Measurements from ENCODE around the gene USP44. TPM values are rescaled to one million over a fixed set of nuclear protein-coding genes. Genes with fewer than 3 reads are reported as not detected.

USP44 gene
- total RNA-seq, 6 donors from 2014 or later: 4.2 to 25.6 (median 11.5) TPM

DNA sequence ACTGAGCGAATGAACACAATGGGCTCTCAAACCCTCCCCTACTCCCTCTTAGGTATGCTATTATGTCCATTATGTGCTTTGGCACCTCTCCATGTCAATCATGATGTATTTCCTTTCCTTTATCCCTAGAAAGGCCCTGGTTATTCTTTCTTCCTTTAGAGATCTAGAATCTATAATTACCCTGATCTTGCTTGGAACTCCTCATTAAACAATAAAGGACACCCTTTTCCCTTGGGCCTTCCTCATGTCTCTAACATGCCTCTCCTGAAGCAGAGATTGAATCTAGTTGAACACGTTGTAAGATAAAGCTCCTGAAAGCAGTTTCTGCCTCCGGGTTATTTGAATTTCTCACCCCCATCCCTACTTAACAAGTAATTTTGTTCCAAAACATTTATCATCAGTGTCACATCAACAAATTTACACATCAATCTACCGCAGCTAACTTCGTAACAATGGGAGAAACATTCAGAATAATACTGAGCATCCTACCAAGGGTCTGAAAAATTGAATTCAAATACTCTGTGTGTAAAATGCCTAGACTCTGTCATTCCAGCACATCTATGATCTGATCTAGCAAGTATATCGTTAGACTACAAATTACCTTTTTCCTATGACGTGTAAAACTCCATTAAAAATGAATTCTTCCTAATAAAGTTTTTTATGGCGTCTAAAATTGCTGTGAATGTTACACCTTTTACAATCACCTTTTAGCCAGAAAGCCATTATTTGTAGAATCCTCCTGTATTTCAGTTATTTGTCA, 5.4 kb downstream of the USP44 start:
- Histone ChIP-seq H3K4me3 (peak overlapping the region in 1 of 4 donors; percentile 13), H3K36me3 (no peaks in the 10 kb centered on the region), H3K4me1 (peaks cover 4 to 26% (median 7%) of the 10 kb centered on the region in 4 donors), H3K27ac (peak overlapping the region in 2 of 4 donors; percentile 26 to 30), H3K27me3 (peaks cover 0 to 12% (median 4%) of the 10 kb centered on the region in 4 donors), H3K9me3 (peaks cover 0 to 7% (median 2%) of the 10 kb centered on the region in 4 donors)
- DNase-seq (no peak), ATAC-seq (ENCODE audit: low FRiP score in 2 of 2) (no peak)
- 61 to 66% methylated on average over 8 of the region's 8 CpGs for WGBS, 2 donors
- TF ChIP-seq POLR2AphosphoS5 (IDR thresholded peaks at IDR 0.05) (no peak), EP300 (IDR thresholded peaks at IDR 0.05) (no peak), POLR2A (IDR thresholded peaks at IDR 0.05) (no peak)
- TF ChIP-seq, protein P1, sequence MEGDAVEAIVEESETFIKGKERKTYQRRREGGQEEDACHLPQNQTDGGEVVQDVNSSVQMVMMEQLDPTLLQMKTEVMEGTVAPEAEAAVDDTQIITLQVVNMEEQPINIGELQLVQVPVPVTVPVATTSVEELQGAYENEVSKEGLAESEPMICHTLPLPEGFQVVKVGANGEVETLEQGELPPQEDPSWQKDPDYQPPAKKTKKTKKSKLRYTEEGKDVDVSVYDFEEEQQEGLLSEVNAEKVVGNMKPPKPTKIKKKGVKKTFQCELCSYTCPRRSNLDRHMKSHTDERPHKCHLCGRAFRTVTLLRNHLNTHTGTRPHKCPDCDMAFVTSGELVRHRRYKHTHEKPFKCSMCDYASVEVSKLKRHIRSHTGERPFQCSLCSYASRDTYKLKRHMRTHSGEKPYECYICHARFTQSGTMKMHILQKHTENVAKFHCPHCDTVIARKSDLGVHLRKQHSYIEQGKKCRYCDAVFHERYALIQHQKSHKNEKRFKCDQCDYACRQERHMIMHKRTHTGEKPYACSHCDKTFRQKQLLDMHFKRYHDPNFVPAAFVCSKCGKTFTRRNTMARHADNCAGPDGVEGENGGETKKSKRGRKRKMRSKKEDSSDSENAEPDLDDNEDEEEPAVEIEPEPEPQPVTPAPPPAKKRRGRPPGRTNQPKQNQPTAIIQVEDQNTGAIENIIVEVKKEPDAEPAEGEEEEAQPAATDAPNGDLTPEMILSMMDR (IDR thresholded peaks at IDR 0.05): no peak

DNA sequence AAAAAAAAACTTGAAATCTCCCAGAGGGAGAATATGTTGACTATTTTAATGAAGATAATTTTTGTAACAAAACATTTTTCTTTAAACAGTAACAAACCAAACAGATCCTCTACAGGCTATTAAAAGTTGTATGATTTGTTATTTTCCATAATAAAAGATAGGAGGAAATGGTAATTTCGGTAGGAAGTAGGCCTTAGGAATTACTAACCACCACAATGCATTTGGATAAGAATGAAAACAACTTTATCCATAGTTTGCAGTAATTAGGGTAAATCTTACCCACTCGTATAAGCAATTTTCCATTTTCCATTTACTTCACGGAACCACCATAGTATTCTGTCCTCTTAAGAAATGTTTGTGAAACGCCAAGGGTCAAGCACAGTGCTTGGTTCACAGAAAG, 6.0 kb downstream of the USP44 start:
- WGBS, 2 donors: 67 to 73% methylated on average over 4 of the region's 4 CpGs
- no peak overlapping the region for H3K4me3 ChIP-seq
- TF ChIP-seq POLR2AphosphoS5 (IDR thresholded peaks at IDR 0.05) (no peak), POLR2A (IDR thresholded peaks at IDR 0.05) (no peak), EP300 (IDR thresholded peaks at IDR 0.05) (no peak)
- TF ChIP-seq, protein P1 (IDR thresholded peaks at IDR 0.05): no peak
- H3K4me1 ChIP-seq: peaks cover 4 to 26% (median 7%) of the 10 kb centered on the region in 4 donors
- no peak for DNase-seq
- H3K36me3 ChIP-seq: no peaks in the 10 kb centered on the region
- ATAC-seq (ENCODE audit: low FRiP score in 2 of 2): no peak
- peaks cover 0 to 7% (median 2%) of the 10 kb centered on the region in 4 donors for H3K9me3 ChIP-seq
- H3K27ac ChIP-seq: peak overlapping the region in 2 of 4 donors; percentile 26 to 30
- peaks cover 0 to 12% (median 4%) of the 10 kb centered on the region in 4 donors for H3K27me3 ChIP-seq

DNA sequence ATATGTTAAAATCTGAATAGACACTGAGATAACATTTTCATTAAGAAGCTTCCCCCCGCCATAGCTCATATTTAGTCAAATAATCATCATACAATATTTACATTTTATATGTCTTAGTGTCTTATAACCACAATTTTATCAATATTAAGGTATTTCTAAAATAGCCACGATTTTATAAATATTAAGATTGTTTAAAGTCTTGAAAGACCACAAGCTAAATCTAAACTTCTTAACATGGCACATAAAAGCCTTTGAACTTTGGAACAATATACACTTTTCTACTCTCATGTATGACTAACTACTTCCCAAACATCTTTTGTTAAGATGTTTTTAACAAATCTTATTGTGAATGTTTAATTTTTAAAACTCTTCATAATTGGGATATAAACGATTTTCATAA, 6.5 kb downstream of the USP44 start:
- DNase-seq (no peak), ATAC-seq (ENCODE audit: low FRiP score in 2 of 2) (no peak)
- TF ChIP-seq POLR2A (IDR thresholded peaks at IDR 0.05): no peak
- TF ChIP-seq, protein P1 (IDR thresholded peaks at IDR 0.05): no peak
- TF ChIP-seq EP300 (IDR thresholded peaks at IDR 0.05): no peak
- no peak for TF ChIP-seq POLR2AphosphoS5 (IDR thresholded peaks at IDR 0.05)
- whole genome bisulfite sequencing, 2 donors: 54 to 55% methylated on average over 3 of the region's 3 CpGs
- no peak overlapping the region for H3K4me3 ChIP-seq
- peaks cover 0 to 12% (median 4%) of the 10 kb centered on the region in 4 donors for H3K27me3 ChIP-seq
- no peaks in the 10 kb centered on the region for H3K36me3 ChIP-seq
- peaks cover 4 to 26% (median 7%) of the 10 kb centered on the region in 4 donors for H3K4me1 ChIP-seq
- H3K9me3 ChIP-seq: peaks cover 0 to 7% (median 2%) of the 10 kb centered on the region in 4 donors
- no peak overlapping the region for H3K27ac ChIP-seq

DNA sequence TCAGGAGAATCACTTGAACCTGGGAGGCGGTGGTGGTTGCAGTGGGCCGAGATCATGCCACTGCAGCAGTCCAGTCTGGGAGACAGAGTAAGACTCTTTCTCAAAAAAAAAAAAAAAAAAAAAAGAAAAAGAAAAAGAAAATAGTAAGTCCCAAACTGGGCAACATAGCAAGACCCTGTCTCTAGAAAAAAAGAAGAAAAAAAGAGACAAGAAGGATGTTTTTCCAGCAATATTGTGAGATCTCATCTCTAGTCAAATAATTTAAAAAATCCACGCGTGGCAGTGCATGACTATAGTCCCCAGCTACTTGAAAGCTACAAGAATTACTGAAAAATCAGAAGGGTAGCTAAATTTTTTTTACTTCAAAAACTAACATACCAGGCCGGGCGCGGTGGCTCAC, 8.0 kb downstream of the USP44 start:
- Histone ChIP-seq H3K9me3 (no peaks in the 10 kb centered on the region), H3K36me3 (no peaks in the 10 kb centered on the region), H3K4me3 (no peak overlapping the region), H3K27me3 (peaks cover 0 to 3% (median under 1%) of the 10 kb centered on the region in 4 donors), H3K27ac (no peak overlapping the region), H3K4me1 (peaks cover 3 to 16% (median 6%) of the 10 kb centered on the region in 4 donors)
- no peak for ATAC-seq (ENCODE audit: low FRiP score in 2 of 2)
- TF ChIP-seq POLR2AphosphoS5 (IDR thresholded peaks at IDR 0.05) (no peak), EP300 (IDR thresholded peaks at IDR 0.05) (no peak), POLR2A (IDR thresholded peaks at IDR 0.05) (no peak)
- TF ChIP-seq, protein P1 (IDR thresholded peaks at IDR 0.05): no peak
- 95 to 97% methylated on average over 7 of the region's 7 CpGs for WGBS, 2 donors
- DNase-seq: no peak
